Measurements from ENCODE around the gene CCDC73.
A peak's percentile ranks its signal among the peaks of the same experiment; 100 is the strongest.
"Not testable (repeated sequence)": the region's sequence is repeated elsewhere in the genome, so short reads cannot be mapped to it uniquely, and the experiment has no call there.

The CCDC73 gene

GRCh38 chr11:32794439-32794838 lies at the start of gene CCDC73:
CCDC73 (minus strand) TSS chr11:32794662; CDS start chr11:32760243, 34,419 bp downstream.
- no peak for DNase-seq (ENCODE audit: low spot score)

- no peak for DNase-seq (ENCODE audit: low spot score)
Observed at GRCh38 chr11:32843544-32843943, 49.1 kb upstream of the CCDC73 start.

GRCh38 chr11:32840587-32840986 lies 46.1 kb upstream of the CCDC73 start:
- no peak for DNase-seq (ENCODE audit: low spot score)

GRCh38 chr11:32839308-32839707 lies 44.8 kb upstream of the CCDC73 start:
- DNase-seq (ENCODE audit: low spot score) = no peak

- DNase-seq (ENCODE audit: low spot score) = no peak
Observed at GRCh38 chr11:32838505-32839274, 44.2 kb upstream of the CCDC73 start.

- DNase-seq (ENCODE audit: low spot score) = no peak
Observed at GRCh38 chr11:32836946-32837345, 42.5 kb upstream of the CCDC73 start.

- no peak for DNase-seq (ENCODE audit: low spot score)
Observed at GRCh38 chr11:32833921-32834320, 39.5 kb upstream of the CCDC73 start.

GRCh38 chr11:32831221-32831620 lies 36.8 kb upstream of the CCDC73 start:
- no peak for DNase-seq (ENCODE audit: low spot score)

- no peak for DNase-seq (ENCODE audit: low spot score)
Observed at GRCh38 chr11:32830796-32831195, 36.3 kb upstream of the CCDC73 start.

GRCh38 chr11:32830413-32830738 lies 35.9 kb upstream of the CCDC73 start:
- no peak for DNase-seq (ENCODE audit: low spot score)

- DNase-seq (ENCODE audit: low spot score) = peak; percentile 70
Observed at GRCh38 chr11:32829680-32830412, 35.4 kb upstream of the CCDC73 start, which contains the start of gene PRRG4. PRRG4 (plus strand) TSS chr11:32829927; CDS start chr11:32830530, 603 bp downstream.

- no peak for DNase-seq (ENCODE audit: low spot score)
Observed at GRCh38 chr11:32829157-32829679, 34.8 kb upstream of the CCDC73 start.

- no peak for DNase-seq (ENCODE audit: low spot score)
Observed at GRCh38 chr11:32827276-32827675, 32.8 kb upstream of the CCDC73 start.

- DNase-seq (ENCODE audit: low spot score) = no peak
Observed at GRCh38 chr11:32826113-32826512, 31.7 kb upstream of the CCDC73 start.

- not testable (repeated sequence) for DNase-seq (ENCODE audit: low spot score)
Observed at GRCh38 chr11:32823617-32824016, 29.2 kb upstream of the CCDC73 start.

- DNase-seq (ENCODE audit: low spot score) = no peak
Observed at GRCh38 chr11:32821917-32822560, 27.6 kb upstream of the CCDC73 start.

GRCh38 chr11:32821517-32821916 lies 27.1 kb upstream of the CCDC73 start:
- DNase-seq (ENCODE audit: low spot score) = no peak

GRCh38 chr11:32820497-32820896 lies 26.0 kb upstream of the CCDC73 start:
- DNase-seq (ENCODE audit: low spot score) = no peak

GRCh38 chr11:32819187-32819586 lies 24.7 kb upstream of the CCDC73 start:
- no peak for DNase-seq (ENCODE audit: low spot score)

GRCh38 chr11:32817852-32818183 lies 23.4 kb upstream of the CCDC73 start:
- DNase-seq (ENCODE audit: low spot score) = no peak

GRCh38 chr11:32817181-32817851 lies 22.9 kb upstream of the CCDC73 start:
- DNase-seq (ENCODE audit: low spot score) = no peak

GRCh38 chr11:32809313-32809712 lies 14.9 kb upstream of the CCDC73 start:
- peak; percentile 71 for DNase-seq (ENCODE audit: low spot score)

All from left forelimb (tissue), 1 donor.